Gastroesophageal sphincter (tissue), 3 donors: Measurements from ENCODE around the gene CGA.

ENCODE experiments used
- EP300 ChIP-seq: sonication (generic); formaldehyde crosslinking; IDR thresholded peaks from one replicate; pipeline ENCODE4 v1.6.1; 2017; ENCODE audit warnings: antibody characterized with exemption, mild to moderate bottlenecking
- TF ChIP-seq, protein P1 (sequence below), 4 experiments: fragments of 200-600 bp in 2 of 4; fragments of 450-650 bp in 2 of 4; sonication (generic) in 1 of 4; IDR thresholded peaks; one replicate each; pipeline ENCODE4 v1.5.1; 2017 to 2019; ENCODE audit warnings: antibody characterized with exemption in 4 of 4, mild to moderate bottlenecking in 2 of 4, moderate library complexity in 2 of 4

GRCh38 chr6:87065117-87065516 lies 29.8 kb downstream of the CGA start:
- TF ChIP-seq EP300 = no peak
- TF ChIP-seq, protein P1, sequence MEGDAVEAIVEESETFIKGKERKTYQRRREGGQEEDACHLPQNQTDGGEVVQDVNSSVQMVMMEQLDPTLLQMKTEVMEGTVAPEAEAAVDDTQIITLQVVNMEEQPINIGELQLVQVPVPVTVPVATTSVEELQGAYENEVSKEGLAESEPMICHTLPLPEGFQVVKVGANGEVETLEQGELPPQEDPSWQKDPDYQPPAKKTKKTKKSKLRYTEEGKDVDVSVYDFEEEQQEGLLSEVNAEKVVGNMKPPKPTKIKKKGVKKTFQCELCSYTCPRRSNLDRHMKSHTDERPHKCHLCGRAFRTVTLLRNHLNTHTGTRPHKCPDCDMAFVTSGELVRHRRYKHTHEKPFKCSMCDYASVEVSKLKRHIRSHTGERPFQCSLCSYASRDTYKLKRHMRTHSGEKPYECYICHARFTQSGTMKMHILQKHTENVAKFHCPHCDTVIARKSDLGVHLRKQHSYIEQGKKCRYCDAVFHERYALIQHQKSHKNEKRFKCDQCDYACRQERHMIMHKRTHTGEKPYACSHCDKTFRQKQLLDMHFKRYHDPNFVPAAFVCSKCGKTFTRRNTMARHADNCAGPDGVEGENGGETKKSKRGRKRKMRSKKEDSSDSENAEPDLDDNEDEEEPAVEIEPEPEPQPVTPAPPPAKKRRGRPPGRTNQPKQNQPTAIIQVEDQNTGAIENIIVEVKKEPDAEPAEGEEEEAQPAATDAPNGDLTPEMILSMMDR (IDR thresholded peaks at IDR 0.05) = no peak
